PFSK-1 (cell line): Measurements from ENCODE around the gene TRIP4.

Experiments used
- FOXP2 ChIP-seq: optimal IDR thresholded peaks from 2 replicates; pipeline ENCODE3; 2011; ENCODE audit warnings: borderline replicate concordance, control low read depth, inconsistent platforms; ENCODE audit not compliant: insufficient read depth; ENCODE audit errors: extremely low read length, extremely low read depth
- POLR2AphosphoS5 ChIP-seq: IDR thresholded peaks from 2 replicates; pipeline ENCODE4 v1.6.1; 2012; ENCODE audit warnings: low read depth, mild to moderate bottlenecking, control low read depth, low read length, moderate library complexity
- REST ChIP-seq, 2 experiments: IDR thresholded peaks; 2 replicates each; pipeline versions ENCODE4 v1.6.1 to v1.8.0; 2011 to 2012; ENCODE audit warnings: low read depth in 2 of 2, low read length in 2 of 2, control low read depth in 1 of 2, inconsistent platforms in 1 of 2, mild to moderate bottlenecking in 1 of 2, moderate library complexity in 1 of 2; ENCODE audit not compliant: insufficient read depth in 1 of 2
- SIN3A ChIP-seq: IDR thresholded peaks from 2 replicates; pipeline ENCODE4 v1.6.1; 2012; ENCODE audit warnings: mild to moderate bottlenecking, low read length, moderate library complexity, borderline replicate concordance; ENCODE audit not compliant: insufficient read depth
- TAF1 ChIP-seq: IDR thresholded peaks from 2 replicates; pipeline ENCODE4 v1.6.1; 2012; ENCODE audit warnings: low read length, control low read depth, borderline replicate concordance; ENCODE audit not compliant: insufficient read depth

TRIP4 gene

GRCh38 chr15:64459066-64459781, 71.6 kb downstream of the TRIP4 start:
- no peak for TF ChIP-seq TAF1
- no peak for TF ChIP-seq REST (IDR thresholded peaks at IDR 0.05; ENCODE audit: insufficient read depth in 1 of 2, low read depth in 2 of 2, low read length in 2 of 2)
- no peak for TF ChIP-seq POLR2AphosphoS5
- TF ChIP-seq SIN3A = no peak
- TF ChIP-seq FOXP2 = no peak

DNA sequence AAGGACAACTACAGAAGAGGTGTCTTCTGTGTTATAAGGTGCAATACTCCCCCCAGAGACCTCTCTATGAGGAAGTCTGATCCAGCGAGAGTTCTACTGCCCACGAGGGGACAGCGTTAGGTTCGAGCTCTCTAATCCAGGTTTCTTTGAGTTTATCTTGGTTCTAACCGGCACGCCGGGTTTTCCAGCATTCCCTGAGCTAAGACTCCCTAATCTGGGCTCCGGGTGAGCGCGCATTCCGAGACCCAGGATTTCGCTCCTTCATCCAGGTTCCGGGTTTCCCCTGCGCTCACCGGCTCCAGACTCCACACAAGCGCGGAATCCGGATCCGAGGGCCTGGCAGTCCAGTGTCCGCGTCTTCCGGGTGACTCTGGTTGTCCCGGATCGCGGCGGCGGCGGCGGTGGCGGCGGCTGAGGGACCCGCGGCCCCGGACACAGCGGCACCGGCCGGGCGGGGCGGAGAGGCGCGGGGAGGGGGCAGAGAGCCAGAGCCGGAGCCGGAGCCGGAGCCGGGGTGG, 72.6 kb downstream of the TRIP4 start, which contains the start of gene ZNF609:
Gene ZNF609, plus strand, starts transcription at position 373 of the 518 bp plus-strand sequence. CDS start 38,842 bp downstream, outside the sequence.
- TF ChIP-seq POLR2AphosphoS5 (peak; percentile 53), REST (IDR thresholded peaks at IDR 0.05; ENCODE audit: insufficient read depth in 1 of 2, low read depth in 2 of 2, low read length in 2 of 2) (peak; percentile 47 to 55; a peak in 1 of 4 replicates), TAF1 (peak; percentile 88), SIN3A (peak; percentile 86; the same call in 1 of the 2 replicates), FOXP2 (peak; percentile 86)

DNA sequence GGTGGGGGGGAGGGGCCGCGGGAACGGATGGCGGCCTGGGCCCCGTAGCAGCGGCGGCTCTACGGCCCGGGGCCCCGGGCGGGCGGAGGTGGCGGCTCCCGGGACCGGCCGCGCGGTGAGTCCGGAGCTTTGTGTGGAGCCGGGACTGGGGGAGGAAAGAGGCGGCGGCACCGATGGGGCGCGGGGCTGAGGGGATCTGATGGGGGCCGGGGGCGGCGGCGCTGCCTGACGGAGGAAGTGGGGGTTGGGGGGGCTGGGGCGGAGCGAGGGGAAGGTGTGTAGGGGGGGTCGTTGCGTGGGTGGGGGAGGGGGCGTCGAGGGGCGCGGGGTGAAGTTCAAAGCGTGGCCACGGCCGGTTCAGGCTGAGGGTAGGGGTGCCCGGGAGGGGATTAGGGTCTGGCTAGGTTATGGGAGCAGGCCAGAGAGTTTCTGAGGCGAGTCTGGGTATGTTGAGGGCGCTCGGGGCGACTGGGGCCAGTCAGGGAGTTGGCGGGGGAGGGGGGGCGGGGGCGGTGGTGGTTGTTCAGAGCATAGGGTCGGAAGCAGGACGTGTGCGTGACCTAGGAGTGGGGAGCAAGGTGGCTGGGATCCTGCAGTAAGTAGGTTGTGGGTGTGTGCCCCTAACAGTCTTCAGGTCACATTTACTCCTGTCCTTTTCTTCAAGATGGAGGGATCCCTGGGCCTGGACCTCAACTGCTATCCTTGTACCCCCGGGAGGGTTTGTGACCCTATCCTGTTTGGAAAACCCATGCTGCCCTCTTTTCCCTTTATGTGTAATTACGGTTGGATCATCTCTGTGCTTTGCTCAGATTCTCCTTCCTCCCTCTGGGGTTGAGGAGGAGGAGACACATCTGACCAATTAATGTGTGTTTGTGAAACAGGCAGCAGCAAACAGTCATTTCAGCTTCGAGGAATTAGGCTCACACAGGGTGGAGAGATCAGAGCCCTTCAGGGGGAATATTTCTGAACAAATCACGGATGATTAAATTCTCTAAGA, 73.4 kb downstream of the TRIP4 start:
- TF ChIP-seq POLR2AphosphoS5 = no peak
- no peak; the same call in 1 of the 2 replicates for TF ChIP-seq TAF1
- TF ChIP-seq SIN3A = peak; percentile 42; the same call in 1 of the 2 replicates
- TF ChIP-seq REST (IDR thresholded peaks at IDR 0.05; ENCODE audit: insufficient read depth in 1 of 2, low read depth in 2 of 2, low read length in 2 of 2) = 0 out of 4 replicates have a peak, but pooled peaks of 1 of the 2 experiments have one; percentile 24

DNA sequence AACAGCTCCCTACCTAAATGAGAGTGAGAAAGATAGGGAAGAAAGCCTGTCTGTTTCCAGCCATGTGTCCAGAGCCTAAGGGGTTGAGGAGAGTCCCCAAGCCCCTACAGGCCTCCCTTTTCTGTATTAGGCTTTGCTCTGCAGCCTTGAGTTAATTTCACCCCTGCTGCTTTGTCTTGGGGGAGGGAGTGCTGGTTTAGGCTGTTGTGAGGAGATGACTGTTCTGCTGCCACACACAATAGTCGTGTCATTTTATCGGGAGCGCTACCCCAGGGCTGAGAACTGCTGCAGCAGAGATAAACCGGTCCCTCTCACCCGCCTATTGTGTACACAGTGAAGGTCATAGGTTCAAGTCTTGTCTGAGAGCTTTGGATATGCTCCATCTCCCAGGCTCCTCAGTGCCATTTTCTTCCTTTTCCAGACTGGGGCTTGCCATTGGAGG, 74.1 kb downstream of the TRIP4 start:
- TF ChIP-seq POLR2AphosphoS5 (no peak), SIN3A (no peak), TAF1 (no peak), FOXP2 (no peak), REST (IDR thresholded peaks at IDR 0.05; ENCODE audit: insufficient read depth in 1 of 2, low read depth in 2 of 2, low read length in 2 of 2) (no peak)
